ENCODE data around the gene STK24.

DNA sequence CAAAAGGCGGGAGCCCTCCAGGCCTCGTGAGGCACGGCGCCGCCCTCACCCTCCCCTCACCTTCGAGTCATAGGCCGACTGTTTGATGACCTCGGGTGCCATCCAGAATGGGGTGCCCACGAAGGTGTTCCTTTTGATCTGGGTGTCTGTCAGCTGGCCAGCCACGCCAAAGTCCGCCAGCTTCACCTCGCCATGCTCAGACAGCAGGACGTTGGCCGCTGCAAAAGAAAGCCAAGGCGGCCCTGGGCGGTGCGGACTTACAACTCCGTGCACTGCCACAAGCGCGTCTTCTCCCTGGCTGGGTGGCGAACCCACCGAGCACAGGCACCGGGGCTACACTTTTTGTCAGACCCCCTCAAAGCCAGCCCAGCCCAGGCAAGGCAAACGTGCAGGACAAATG is 102.1 kb downstream of the STK24 start:
- TF ChIP-seq MAFK (IDR thresholded peaks at IDR 0.05; ENCODE audit: low read depth, low read length) (no peak), CEBPB (IDR thresholded peaks at IDR 0.05; ENCODE audit: low read depth, low read length) (no peak), POLR2A (IDR thresholded peaks at IDR 0.05; ENCODE audit: low read depth, low read length) (no peak), MXI1 (IDR thresholded peaks at IDR 0.05; ENCODE audit: borderline replicate concordance, low read depth, low read length) (no peak)
- TF ChIP-seq, protein P1, sequence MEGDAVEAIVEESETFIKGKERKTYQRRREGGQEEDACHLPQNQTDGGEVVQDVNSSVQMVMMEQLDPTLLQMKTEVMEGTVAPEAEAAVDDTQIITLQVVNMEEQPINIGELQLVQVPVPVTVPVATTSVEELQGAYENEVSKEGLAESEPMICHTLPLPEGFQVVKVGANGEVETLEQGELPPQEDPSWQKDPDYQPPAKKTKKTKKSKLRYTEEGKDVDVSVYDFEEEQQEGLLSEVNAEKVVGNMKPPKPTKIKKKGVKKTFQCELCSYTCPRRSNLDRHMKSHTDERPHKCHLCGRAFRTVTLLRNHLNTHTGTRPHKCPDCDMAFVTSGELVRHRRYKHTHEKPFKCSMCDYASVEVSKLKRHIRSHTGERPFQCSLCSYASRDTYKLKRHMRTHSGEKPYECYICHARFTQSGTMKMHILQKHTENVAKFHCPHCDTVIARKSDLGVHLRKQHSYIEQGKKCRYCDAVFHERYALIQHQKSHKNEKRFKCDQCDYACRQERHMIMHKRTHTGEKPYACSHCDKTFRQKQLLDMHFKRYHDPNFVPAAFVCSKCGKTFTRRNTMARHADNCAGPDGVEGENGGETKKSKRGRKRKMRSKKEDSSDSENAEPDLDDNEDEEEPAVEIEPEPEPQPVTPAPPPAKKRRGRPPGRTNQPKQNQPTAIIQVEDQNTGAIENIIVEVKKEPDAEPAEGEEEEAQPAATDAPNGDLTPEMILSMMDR (conservative IDR thresholded peaks at IDR 0.05; ENCODE audit: low read depth, low read length) = no peak
- TF ChIP-seq, protein P2, sequence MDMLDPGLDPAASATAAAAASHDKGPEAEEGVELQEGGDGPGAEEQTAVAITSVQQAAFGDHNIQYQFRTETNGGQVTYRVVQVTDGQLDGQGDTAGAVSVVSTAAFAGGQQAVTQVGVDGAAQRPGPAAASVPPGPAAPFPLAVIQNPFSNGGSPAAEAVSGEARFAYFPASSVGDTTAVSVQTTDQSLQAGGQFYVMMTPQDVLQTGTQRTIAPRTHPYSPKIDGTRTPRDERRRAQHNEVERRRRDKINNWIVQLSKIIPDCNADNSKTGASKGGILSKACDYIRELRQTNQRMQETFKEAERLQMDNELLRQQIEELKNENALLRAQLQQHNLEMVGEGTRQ (IDR thresholded peaks at IDR 0.05; ENCODE audit: low read depth, low read length) = no peak
